OCI-LY7 (cell line): ENCODE results near the gene ING4. TPM values are rescaled to one million over a fixed set of nuclear protein-coding genes. Genes with fewer than 3 reads are reported as not detected.

Experiments
- BruUV-seq: library from RNA; stranded (reverse); fragments of 400-500 nt; replicated peaks from 2 replicates; lab custom pipeline; 2021; lab: Mats Ljungman, UMichigan
- CTCF ChIA-PET: fragments of 300-600 bp; sonication (Branson Sonifier 250); formaldehyde crosslinking; loops from one replicate; lab custom pipeline; 2022; ENCODE audit warnings: antibody characterized with exemption; ENCODE audit not compliant: unreplicated experiment; lab: Charles Lee
- POLR2A ChIA-PET: fragments of 300-600 bp; sonication (Branson Sonifier 250); formaldehyde crosslinking; loops from one replicate; lab custom pipeline; 2022; ENCODE audit warnings: antibody characterized with exemption; lab: Charles Lee
- DNase-seq: peaks from one replicate; pipeline ENCODE4 v3.0.0-alpha.2; 2015; ENCODE audit warnings: low spot score
- H2AFZ ChIP-seq: fragments of 200-600 bp; sonication (generic), shearing (Covaris generic); 2 replicates; pipeline ENCODE4 v1.6.1; 2014; ENCODE audit warnings: mild to moderate bottlenecking, antibody characterized with exemption, low read length, moderate library complexity
- H3K27ac ChIP-seq: fragments of 200-600 bp; sonication (generic); 2 replicates; pipeline ENCODE4 v1.5.1; 2014; ENCODE audit warnings: mixed run types, low read depth, mild to moderate bottlenecking, moderate library complexity, low read length, inconsistent platforms; ENCODE audit not compliant: poor library complexity, severe bottlenecking
- H3K36me3 ChIP-seq: fragments of 200-600 bp; sonication (generic); 2 replicates; pipeline ENCODE4 v1.6.1; 2014; ENCODE audit warnings: mild to moderate bottlenecking, antibody characterized with exemption, low read length, moderate library complexity, mixed read lengths; ENCODE audit not compliant: insufficient read depth
- H3K4me1 ChIP-seq: fragments of 200-600 bp; sonication (generic); 2 replicates; pipeline ENCODE4 v1.5.1; 2014; ENCODE audit warnings: mild to moderate bottlenecking, low read length; ENCODE audit not compliant: insufficient read depth, poor library complexity, severe bottlenecking
- H3K4me2 ChIP-seq: fragments of 200-600 bp; sonication (generic); 2 replicates; pipeline ENCODE4 v1.6.1; 2014; ENCODE audit warnings: mild to moderate bottlenecking, low read length
- H3K4me3 ChIP-seq: fragments of 200-600 bp; sonication (generic); 2 replicates; pipeline ENCODE4 v1.5.1; 2014; ENCODE audit warnings: mild to moderate bottlenecking, low read depth, low read length; ENCODE audit not compliant: poor library complexity, severe bottlenecking
- H3K79me2 ChIP-seq: fragments of 200-600 bp; sonication (generic); 2 replicates; pipeline ENCODE4 v1.6.1; 2016; ENCODE audit warnings: low read depth, mild to moderate bottlenecking, low read length, moderate library complexity, mixed read lengths; ENCODE audit not compliant: insufficient read depth
- H3K9me2 ChIP-seq: fragments of 200-600 bp; sonication (generic); 2 replicates; pipeline ENCODE4 v1.6.1; 2016; ENCODE audit warnings: mild to moderate bottlenecking, low read length, mixed read lengths; ENCODE audit not compliant: insufficient read depth
- H3K9me3 ChIP-seq: fragments of 200-600 bp; sonication (generic); 2 replicates; pipeline ENCODE4 v1.6.1; 2014; ENCODE audit warnings: mild to moderate bottlenecking, mixed run types, low read length, mixed read lengths
- H4K20me1 ChIP-seq: fragments of 200-600 bp; sonication (generic); 2 replicates; pipeline ENCODE4 v1.6.1; 2014; ENCODE audit warnings: mild to moderate bottlenecking, antibody characterized with exemption, low read length, moderate library complexity, mixed read lengths; ENCODE audit not compliant: insufficient read depth
- EZH2phosphoT487 ChIP-seq: fragments of 200-600 bp; sonication (generic); IDR thresholded peaks from 2 replicates; pipeline ENCODE4 v1.6.1; 2018; ENCODE audit warnings: low read depth, borderline replicate concordance, mild to moderate bottlenecking, mixed run types, antibody characterized with exemption, low read length, moderate library complexity, mixed read lengths
- intact Hi-C: fragments of 100-400 bp; cut with micrococcal nuclease; formaldehyde crosslinking; loops from one replicate; pipeline ENCODE4 v1.10.0; 2022; ENCODE audit not compliant: unreplicated experiment
- total RNA-seq, 2 experiments: library from RNA; depleted of rRNA in 1 of 2; stranded (reverse); fragments of >200 nt in 1 of 2; shearing (Covaris generic) in 1 of 2; gene quantifications; 2 replicates each; pipeline ENCODE4 v1.2.3, GENCODE V29; 2014 to 2022
- TF ChIP-seq, protein P1 (sequence below): fragments of 200-600 bp; sonication (generic); conservative IDR thresholded peaks from 2 replicates; pipeline ENCODE4 v1.5.1; 2014; ENCODE audit warnings: mild to moderate bottlenecking, antibody characterized with exemption, low read length, moderate library complexity, mixed read lengths

Gene ING4
- total RNA-seq, 2 experiments from 2014 or later = 27.1 to 30.8 TPM

- peak overlapping the region; percentile 53 for H2AFZ ChIP-seq
- peak overlapping the region; percentile 83 for H3K27ac ChIP-seq
- intact Hi-C loops = no loop called here
- TF ChIP-seq EZH2phosphoT487 = no peak
- TF ChIP-seq, protein P1, sequence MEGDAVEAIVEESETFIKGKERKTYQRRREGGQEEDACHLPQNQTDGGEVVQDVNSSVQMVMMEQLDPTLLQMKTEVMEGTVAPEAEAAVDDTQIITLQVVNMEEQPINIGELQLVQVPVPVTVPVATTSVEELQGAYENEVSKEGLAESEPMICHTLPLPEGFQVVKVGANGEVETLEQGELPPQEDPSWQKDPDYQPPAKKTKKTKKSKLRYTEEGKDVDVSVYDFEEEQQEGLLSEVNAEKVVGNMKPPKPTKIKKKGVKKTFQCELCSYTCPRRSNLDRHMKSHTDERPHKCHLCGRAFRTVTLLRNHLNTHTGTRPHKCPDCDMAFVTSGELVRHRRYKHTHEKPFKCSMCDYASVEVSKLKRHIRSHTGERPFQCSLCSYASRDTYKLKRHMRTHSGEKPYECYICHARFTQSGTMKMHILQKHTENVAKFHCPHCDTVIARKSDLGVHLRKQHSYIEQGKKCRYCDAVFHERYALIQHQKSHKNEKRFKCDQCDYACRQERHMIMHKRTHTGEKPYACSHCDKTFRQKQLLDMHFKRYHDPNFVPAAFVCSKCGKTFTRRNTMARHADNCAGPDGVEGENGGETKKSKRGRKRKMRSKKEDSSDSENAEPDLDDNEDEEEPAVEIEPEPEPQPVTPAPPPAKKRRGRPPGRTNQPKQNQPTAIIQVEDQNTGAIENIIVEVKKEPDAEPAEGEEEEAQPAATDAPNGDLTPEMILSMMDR = no peak
- BruUV-seq = no TSS peak
- H3K9me2 ChIP-seq = no peaks in the 10 kb centered on the region
- DNase-seq = peak; percentile 60
- CTCF ChIA-PET = interaction anchor here (0.6 to 1.9 kb wide), 6 partner anchors 9 to 176 kb away, joined by 3 to 7 read pairs (median 4); partner anchors contain the start of gene LPAR5
- no peaks in the 10 kb centered on the region; the same call in none of the 2 replicates for H3K36me3 ChIP-seq
- POLR2A ChIA-PET = interaction anchor here (0.5 to 2.4 kb wide), 12 partner anchors 9 to 120 kb away, joined by 3 to 24 read pairs (median 4); partner anchors contain the start of genes COPS7A and LPAR5
- H3K4me1 ChIP-seq = peaks cover 42% of the 10 kb centered on the region
- peak overlapping the region; percentile 51 for H3K4me3 ChIP-seq
- H3K79me2 ChIP-seq = no peaks in the 10 kb centered on the region
- peak overlapping the region; percentile 78 for H3K4me2 ChIP-seq
- no peaks in the 10 kb centered on the region for H4K20me1 ChIP-seq
- no peaks in the 10 kb centered on the region for H3K9me3 ChIP-seq
Measured at GRCh38 chr12:6644257-6644596, 18.7 kb downstream of the ING4 start.

GRCh38 chr12:6643569-6644256 is 19.2 kb downstream of the ING4 start:
- Histone ChIP-seq H3K36me3 (no peaks in the 10 kb centered on the region; the same call in none of the 2 replicates), H3K4me3 (peak overlapping the region; percentile 51), H3K27ac (peak overlapping the region; percentile 83), H3K4me1 (peaks cover 47% of the 10 kb centered on the region), H3K9me3 (no peaks in the 10 kb centered on the region), H2AFZ (peak overlapping the region; percentile 53), H3K4me2 (peak overlapping the region; percentile 78), H3K79me2 (no peaks in the 10 kb centered on the region), H4K20me1 (no peaks in the 10 kb centered on the region), H3K9me2 (no peaks in the 10 kb centered on the region)
- intact Hi-C loops = no loop called here
- TF ChIP-seq, protein P1 = no peak
- TF ChIP-seq EZH2phosphoT487 = no peak
- peak; percentile 73 for DNase-seq
- BruUV-seq = no TSS peak
- ChIA-PET POLR2A (interaction anchor here (0.5 to 2.4 kb wide), 11 partner anchors 9 to 120 kb away, joined by 3 to 24 read pairs (median 4); partner anchors contain the start of genes COPS7A and LPAR5), CTCF (interaction anchor here (0.8 to 1.9 kb wide), 5 partner anchors 8 to 55 kb away, joined by 3 to 7 read pairs (median 4); partner anchors contain the start of gene LPAR5)

- no TSS peak for BruUV-seq
- H2AFZ ChIP-seq = no peak overlapping the region
- H3K9me2 ChIP-seq = no peaks in the 10 kb centered on the region
- no peak overlapping the region for H3K4me2 ChIP-seq
- ChIA-PET CTCF (no interaction called here), POLR2A (interaction anchor here (0.6 to 1.2 kb wide), 2 partner anchors 15 to 358 kb away, joined by 3 to 4 read pairs; no protein-coding TSS in a partner anchor)
- no peak overlapping the region for H3K4me3 ChIP-seq
- no peaks in the 10 kb centered on the region for H3K36me3 ChIP-seq
- H4K20me1 ChIP-seq = no peaks in the 10 kb centered on the region
- TF ChIP-seq EZH2phosphoT487 = no peak
- TF ChIP-seq, protein P1 = no peak
- H3K9me3 ChIP-seq = no peaks in the 10 kb centered on the region
- H3K79me2 ChIP-seq = no peaks in the 10 kb centered on the region
- DNase-seq = no peak
- peaks cover 64% of the 10 kb centered on the region for H3K4me1 ChIP-seq
- no peak overlapping the region for H3K27ac ChIP-seq
- intact Hi-C loops = no loop called here
Measured at GRCh38 chr12:6641131-6641530, 21.8 kb downstream of the ING4 start.
